Renal cortex interstitium (tissue), 11 donors: Measurements from ENCODE around the gene CARNS1. TPM values are rescaled to one million over a fixed set of nuclear protein-coding genes. Genes with fewer than 3 reads are reported as not detected.

ENCODE experiments used
- DNase-seq, 11 donors: peaks; one replicate each; pipeline ENCODE4 v3.0.0-alpha.2; 2013; ENCODE audit warnings: low read depth in 9 of 11, low spot score in 4 of 11; ENCODE audit errors: extremely low read depth in 1 of 11
- polyA plus RNA-seq, 3 donors: library from polyadenylated mRNA; unstranded; fragments of 120-200 nt; gene quantifications; one replicate each; pipeline ENCODE4 v1.2.1, GENCODE V29; 2013; ENCODE audit not compliant: insufficient read length in 3 of 3

The CARNS1 gene
- polyA plus RNA-seq, 3 donors = 2.0 to 5.2 (median 2.7) TPM

DNA sequence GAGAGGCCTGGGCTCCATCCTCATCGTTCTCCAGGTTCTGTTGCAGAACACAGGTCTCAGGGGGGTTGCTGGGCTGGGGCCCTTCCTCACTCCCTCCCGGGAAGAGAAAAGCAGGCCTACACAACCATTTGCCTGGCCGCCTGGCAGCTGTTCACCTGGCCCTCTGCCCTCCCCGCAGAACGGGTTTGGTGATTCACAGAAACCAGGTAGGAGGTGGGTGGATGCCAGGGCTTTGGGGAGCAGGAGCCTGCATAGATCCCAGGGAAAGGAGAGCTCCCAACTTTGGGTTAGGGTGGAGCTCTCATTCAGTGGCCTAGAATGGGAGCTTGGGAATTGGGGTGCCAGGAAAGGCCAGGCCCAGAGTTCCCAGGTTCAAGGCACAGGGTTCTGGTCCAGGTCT is 52.6 kb downstream of the CARNS1 start:
- DNase-seq = no peak

DNA sequence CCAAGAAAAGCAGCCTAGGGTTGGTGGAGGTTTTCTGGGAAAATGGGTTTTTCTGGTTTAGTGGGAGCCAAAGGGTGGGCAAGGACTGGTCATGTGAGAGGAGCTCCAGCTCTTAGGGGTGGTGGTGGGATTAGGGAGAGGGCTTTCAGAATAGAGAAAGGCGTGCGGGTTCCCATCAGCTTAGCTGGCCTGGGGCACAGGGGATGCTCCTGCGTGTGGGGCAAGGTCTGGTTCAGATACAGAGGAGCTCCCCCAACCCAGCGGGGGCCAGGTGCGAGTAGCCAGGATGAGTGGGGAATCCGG is 52.9 kb downstream of the CARNS1 start:
- no peak for DNase-seq

DNA sequence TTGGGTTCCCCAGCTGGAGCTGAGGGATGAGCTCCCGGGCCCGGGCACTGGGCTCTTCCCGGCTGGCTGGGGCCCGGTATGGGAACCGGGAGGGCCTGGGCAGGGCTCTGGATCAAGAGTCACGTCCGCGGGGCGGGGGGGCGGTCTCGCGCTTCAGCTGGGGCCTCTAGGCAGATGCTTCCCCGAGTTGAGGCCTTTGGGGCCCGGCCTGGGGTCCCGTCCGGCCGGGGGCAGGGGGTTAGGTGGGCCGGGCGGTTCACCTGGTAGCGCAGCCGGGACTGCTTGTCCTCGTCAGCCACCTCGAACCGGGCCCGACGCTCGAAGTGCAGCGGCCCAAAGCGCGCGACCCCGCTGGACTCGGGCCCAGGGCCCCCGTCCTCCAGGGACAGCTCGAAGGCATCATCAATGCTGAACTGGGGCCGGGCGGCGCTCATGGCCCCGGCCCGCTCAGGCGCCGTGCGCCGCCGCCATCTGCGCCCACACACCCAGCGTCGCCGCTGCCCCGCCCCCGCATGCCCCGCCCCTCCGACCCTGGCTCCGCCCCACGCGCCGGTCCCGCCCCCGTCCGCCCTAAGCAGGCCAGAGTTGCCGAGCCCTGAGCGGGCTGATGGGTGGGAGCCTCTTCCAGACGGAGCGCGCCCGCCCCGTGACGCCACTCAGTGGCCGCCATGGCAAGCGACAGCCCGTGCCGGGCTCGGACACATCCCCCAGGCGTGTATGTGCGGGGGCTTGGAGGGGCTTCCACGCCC is 53.5 kb downstream of the CARNS1 start, which contains the start of gene TMEM134:
TMEM134 (minus strand) TSS at position 493 of the 749 bp plus-strand sequence; CDS start at position 434, 59 bp downstream.
- DNase-seq = peak; percentile 61 to 89 (median 86)

DNA sequence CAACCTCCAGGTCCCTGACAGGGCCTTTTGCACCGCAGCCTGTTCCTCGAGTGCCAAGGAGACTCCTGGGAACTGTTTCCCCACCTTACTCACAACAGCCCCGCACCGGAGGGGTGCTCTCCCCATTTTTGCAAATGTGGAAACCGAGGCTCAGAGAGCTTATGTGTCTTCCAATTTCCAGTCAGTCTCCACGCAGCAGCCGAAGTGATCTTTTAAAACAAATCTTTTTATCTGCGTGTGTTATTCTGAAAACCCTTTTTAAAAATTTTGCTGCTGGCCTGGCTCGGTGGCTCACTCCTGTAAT is 54.0 kb downstream of the CARNS1 start:
- no peak for DNase-seq

DNA sequence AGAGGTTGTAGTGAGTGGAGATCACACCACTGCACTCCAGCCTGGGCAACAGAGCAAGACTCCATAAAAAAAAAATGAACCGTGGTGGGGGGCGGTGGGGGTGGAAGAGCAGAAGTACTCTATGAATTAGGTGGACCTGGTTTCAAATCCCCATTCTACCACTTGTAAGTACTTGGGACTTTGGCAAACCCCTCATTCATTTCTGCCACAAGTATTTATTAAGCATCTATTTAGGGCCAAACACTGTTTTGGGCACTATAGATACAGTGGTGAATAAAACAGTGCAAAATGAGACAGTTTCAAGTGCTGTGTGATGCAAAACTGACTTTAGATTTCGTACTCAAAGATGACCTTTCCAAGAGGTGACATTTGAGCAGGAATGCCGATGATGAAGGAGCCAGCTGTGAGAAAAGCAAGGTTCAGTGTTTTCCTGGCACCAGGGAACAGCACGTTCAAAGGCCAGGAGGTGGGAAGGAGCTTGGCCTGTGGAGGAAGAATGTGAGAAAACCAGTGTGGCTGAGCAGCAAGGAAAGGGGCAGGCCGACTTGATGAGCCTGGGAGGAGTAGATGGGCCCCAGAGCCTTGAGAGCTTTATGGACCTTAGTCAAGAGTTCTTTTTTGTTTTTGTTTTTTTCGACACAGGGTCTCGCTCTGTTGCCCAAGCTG is 55.0 kb downstream of the CARNS1 start:
- no peak for DNase-seq

DNA sequence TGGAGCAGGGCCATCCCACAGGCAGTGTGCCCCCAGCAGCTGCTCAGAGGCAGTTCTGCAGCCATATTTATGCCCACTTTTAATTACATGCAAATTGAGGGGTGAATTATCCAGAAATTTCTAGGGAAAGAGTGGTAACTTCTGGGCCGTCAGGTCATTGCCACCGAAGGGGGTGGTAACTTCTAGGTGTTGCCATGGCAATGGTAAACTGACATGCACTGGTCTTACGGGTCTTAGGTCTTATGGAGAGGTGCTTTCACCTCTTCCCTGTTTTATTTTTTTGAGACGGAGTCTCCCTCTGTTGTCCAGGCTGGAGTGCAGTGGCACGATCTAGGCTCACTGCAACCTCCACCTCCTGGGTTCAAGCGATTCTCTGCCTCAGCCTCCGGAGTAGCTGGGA is 57.4 kb downstream of the CARNS1 start:
- no peak for DNase-seq

Other genes starting within 250 kb of the CARNS1 start
- 10 to 100 TPM; 52.3 to 67.2 (median 56.8) TPM for gene GRK2, start 149.2 kb upstream of the CARNS1 start, polyA plus RNA-seq
- gene ANKRD13D, start 126.4 kb upstream of the CARNS1 start, polyA plus RNA-seq = 10 to 100 TPM; 21.5 to 48.5 (median 30.5) TPM
- gene SSH3, start 112.1 kb upstream of the CARNS1 start, polyA plus RNA-seq = 10 to 100 TPM; 19.1 to 32.6 (median 23.1) TPM
- 10 to 100 TPM; 16.3 to 38.7 (median 26.0) TPM for gene POLD4, start 62.1 kb upstream of the CARNS1 start, polyA plus RNA-seq
- 1 to 10 TPM; 4.3 to 8.0 (median 5.9) TPM for gene CLCF1, start 42.1 kb upstream of the CARNS1 start, polyA plus RNA-seq
- gene RAD9A, start 23.7 kb upstream of the CARNS1 start, polyA plus RNA-seq = 10 to 100 TPM; 21.8 to 33.9 (median 31.2) TPM
- 100 to 1,000 TPM; 149 to 172 (median 156) TPM for gene PPP1CA, start 13.8 kb upstream of the CARNS1 start, polyA plus RNA-seq
- 10 to 100 TPM in 1 of 3 donors, 1 to 10 TPM in 2; 4.5 to 10.5 (median 6.7) TPM for gene TBC1D10C, start 11.6 kb upstream of the CARNS1 start, polyA plus RNA-seq
- 10 to 100 TPM; 40.3 to 47.0 (median 41.2) TPM for gene RPS6KB2, start 12.8 kb downstream of the CARNS1 start, polyA plus RNA-seq
- gene PTPRCAP, start 22.0 kb downstream of the CARNS1 start, polyA plus RNA-seq = 1 to 10 TPM; 1.3 to 3.5 (median 2.4) TPM
- 10 to 100 TPM; 53.5 to 82.1 (median 75.7) TPM for gene CORO1B, start 27.8 kb downstream of the CARNS1 start, polyA plus RNA-seq
- not detected for gene GPR152, start 37.1 kb downstream of the CARNS1 start, polyA plus RNA-seq
- gene CABP4, start 39.7 kb downstream of the CARNS1 start, polyA plus RNA-seq = 1 to 10 TPM in 1 of 3 donors, under 1 TPM in 2; 0.26 to 1.2 (median 0.55) TPM
- 10 to 100 TPM; 40.3 to 67.0 (median 54.6) TPM for gene TMEM134, start 53.6 kb downstream of the CARNS1 start, polyA plus RNA-seq
- gene AIP, start 67.3 kb downstream of the CARNS1 start, polyA plus RNA-seq = 10 to 100 TPM; 55.9 to 77.0 (median 63.1) TPM
- gene PITPNM1, start 89.7 kb downstream of the CARNS1 start, polyA plus RNA-seq = 10 to 100 TPM; 28.5 to 49.4 (median 35.4) TPM
- 10 to 100 TPM; 37.7 to 69.5 (median 52.5) TPM for gene CDK2AP2, start 92.5 kb downstream of the CARNS1 start, polyA plus RNA-seq
- gene CABP2, start 107.8 kb downstream of the CARNS1 start, polyA plus RNA-seq = under 1 TPM in 1 of 3 donors, not detected in 2; 0.29 TPM
- 100 to 1,000 TPM; 697 to 788 (median 758) TPM for gene GSTP1, start 168.1 kb downstream of the CARNS1 start, polyA plus RNA-seq
- 100 to 1,000 TPM; 165 to 248 (median 201) TPM for gene NDUFV1, start 191.3 kb downstream of the CARNS1 start, polyA plus RNA-seq
- gene NUDT8, start 214.3 kb downstream of the CARNS1 start, polyA plus RNA-seq = 1 to 10 TPM; 2.5 to 7.1 (median 7.0) TPM
- under 1 TPM in 2 of 3 donors, not detected in 1; 0.06 to 0.09 TPM for gene TBX10, start 224.1 kb downstream of the CARNS1 start, polyA plus RNA-seq
- 10 to 100 TPM; 19.3 to 35.5 (median 26.3) TPM for gene ACY3, start 235.1 kb downstream of the CARNS1 start, polyA plus RNA-seq